ENCODE data around the gene CYP1A2. TPM values are rescaled to one million over a fixed set of nuclear protein-coding genes. Genes with fewer than 3 reads are reported as not detected.
A peak's percentile ranks its signal among the peaks of the same experiment; 100 is the strongest.
"Not testable (repeated sequence)": the region's sequence is repeated elsewhere in the genome, so short reads cannot be mapped to it uniquely, and the experiment has no call there.

Gene CYP1A2
- total and polyA plus RNA-seq, 11 donors = not detected

DNA sequence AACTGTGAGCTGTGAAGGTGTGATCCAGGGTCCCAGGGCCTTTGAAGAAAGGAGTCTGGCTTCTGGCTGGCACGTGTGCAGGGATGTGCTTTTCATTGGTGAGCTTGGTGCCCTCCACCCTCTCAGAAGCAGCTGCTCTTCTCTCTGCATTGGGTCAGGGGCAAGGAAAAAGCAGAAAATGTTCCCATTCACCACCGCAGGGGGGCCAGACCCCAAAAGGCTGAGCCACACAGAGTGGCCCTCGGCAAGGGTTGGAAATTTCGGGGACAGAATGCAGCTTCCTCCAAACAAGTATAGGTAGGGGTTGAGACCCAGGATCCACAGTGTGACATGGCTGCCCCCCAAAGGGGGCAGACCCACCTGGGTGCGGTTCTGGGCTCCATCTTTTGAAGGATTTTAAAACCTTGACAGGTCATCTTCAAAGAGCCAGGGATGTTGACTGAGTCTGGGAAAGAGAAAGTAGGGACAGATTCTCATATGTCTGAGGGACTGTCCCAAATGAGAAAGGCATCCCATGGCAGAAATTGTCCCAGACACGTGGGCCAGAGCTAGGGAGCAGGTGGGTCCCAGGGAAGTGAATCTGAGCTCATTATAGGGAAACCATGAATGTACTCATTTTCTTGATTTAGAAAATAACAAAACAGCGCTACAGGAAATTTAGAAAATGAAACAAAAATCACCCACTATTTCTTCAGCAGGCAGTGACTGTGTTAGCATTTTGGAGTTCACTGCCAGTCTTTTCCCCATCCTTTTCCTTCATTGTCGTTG is 36.0 kb downstream of the CYP1A2 start:
- DNase-seq (no peak), ATAC-seq (no peak)
- peak overlapping the region; percentile 49 to 98 (median 89) for H3K27ac ChIP-seq
- H3K36me3 ChIP-seq = peaks cover 0 to 3% (median 0%) of the 10 kb centered on the region in 9 donors
- peak overlapping the region in 7 of 12 donors; percentile 7 to 98 (median 77) for H3K4me3 ChIP-seq
- H3K27me3 ChIP-seq = no peaks in the 10 kb centered on the region
- intact Hi-C loops (cut with DNase I) = loop anchor here in 4 of 10 donors (5.0 kb wide), 3 partner anchors 53 to 153 kb away; partner anchors contain the start of gene COX5A (in 1 of the 4)
- TF ChIP-seq POLR2A (IDR thresholded peaks at IDR 0.05) = no peak
- TF ChIP-seq, protein P1, sequence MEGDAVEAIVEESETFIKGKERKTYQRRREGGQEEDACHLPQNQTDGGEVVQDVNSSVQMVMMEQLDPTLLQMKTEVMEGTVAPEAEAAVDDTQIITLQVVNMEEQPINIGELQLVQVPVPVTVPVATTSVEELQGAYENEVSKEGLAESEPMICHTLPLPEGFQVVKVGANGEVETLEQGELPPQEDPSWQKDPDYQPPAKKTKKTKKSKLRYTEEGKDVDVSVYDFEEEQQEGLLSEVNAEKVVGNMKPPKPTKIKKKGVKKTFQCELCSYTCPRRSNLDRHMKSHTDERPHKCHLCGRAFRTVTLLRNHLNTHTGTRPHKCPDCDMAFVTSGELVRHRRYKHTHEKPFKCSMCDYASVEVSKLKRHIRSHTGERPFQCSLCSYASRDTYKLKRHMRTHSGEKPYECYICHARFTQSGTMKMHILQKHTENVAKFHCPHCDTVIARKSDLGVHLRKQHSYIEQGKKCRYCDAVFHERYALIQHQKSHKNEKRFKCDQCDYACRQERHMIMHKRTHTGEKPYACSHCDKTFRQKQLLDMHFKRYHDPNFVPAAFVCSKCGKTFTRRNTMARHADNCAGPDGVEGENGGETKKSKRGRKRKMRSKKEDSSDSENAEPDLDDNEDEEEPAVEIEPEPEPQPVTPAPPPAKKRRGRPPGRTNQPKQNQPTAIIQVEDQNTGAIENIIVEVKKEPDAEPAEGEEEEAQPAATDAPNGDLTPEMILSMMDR (IDR thresholded peaks at IDR 0.05) = no peak
- H3K4me1 ChIP-seq = peaks cover 49 to 91% (median 81%) of the 10 kb centered on the region in 12 donors
- WGBS, 4 donors = 63 to 71% (median 67%) methylated on average over 8 of the region's 8 CpGs
- no peaks in the 10 kb centered on the region for H3K9me3 ChIP-seq

DNA sequence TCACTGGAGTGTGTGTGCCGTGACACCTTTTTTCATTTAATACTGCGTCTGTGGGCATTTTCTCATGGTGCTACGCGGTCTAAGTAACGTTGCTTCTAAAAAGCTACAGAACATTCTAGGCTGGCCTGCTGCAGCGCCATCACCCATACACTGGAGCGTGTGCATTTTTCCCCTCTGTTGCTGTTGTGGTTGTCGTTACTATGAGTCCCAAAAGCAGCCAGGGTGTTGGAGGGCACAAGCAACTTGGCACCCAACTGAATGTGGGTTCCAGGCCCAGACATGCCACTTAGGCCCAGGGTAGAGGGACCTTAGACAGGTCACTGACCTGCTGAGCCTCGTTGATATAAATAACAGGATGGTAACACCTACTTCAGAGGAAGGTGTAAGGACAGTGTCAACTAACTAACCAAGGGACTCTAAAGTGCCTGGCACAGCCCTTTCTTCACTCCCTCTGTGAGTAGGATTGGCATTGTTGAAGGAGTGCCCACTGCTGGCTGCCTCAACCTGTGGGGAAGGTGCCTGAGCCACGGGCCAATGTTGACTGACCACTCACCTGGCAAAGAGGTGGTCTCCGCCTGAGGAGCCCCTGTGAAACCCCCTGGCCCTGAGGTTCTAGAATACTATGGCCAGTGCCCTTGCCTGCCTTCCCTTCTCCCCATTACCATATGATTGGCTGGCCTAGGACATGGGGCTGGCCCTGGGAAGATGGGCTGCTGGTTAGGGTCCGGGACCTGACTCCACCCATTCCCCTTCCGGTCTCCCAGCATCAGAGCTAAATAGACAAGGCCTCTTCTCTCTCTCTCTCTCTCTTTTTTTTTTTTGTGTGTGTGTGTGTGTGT is 36.8 kb downstream of the CYP1A2 start:
- peaks cover 0 to 3% (median 0%) of the 10 kb centered on the region in 9 donors for H3K36me3 ChIP-seq
- peak overlapping the region in 3 of 12 donors; percentile 26 to 72 (median 31) for H3K4me3 ChIP-seq
- DNase-seq (peak in 1 of 5 donors; percentile 69), ATAC-seq (peak in 2 of 4 donors; percentile 4 to 39)
- TF ChIP-seq, protein P1 (IDR thresholded peaks at IDR 0.05) = no peak
- TF ChIP-seq POLR2A (IDR thresholded peaks at IDR 0.05) = no peak
- H3K9me3 ChIP-seq = no peaks in the 10 kb centered on the region
- peak overlapping the region; percentile 49 to 97 (median 88) for H3K27ac ChIP-seq
- 61 to 69% (median 68%) methylated on average over 12 to 13 of the region's 13 CpGs for WGBS, 4 donors
- H3K27me3 ChIP-seq = no peaks in the 10 kb centered on the region
- intact Hi-C loops (cut with DNase I) = no loop called here
- H3K4me1 ChIP-seq = peaks cover 57 to 93% (median 87%) of the 10 kb centered on the region in 12 donors

DNA sequence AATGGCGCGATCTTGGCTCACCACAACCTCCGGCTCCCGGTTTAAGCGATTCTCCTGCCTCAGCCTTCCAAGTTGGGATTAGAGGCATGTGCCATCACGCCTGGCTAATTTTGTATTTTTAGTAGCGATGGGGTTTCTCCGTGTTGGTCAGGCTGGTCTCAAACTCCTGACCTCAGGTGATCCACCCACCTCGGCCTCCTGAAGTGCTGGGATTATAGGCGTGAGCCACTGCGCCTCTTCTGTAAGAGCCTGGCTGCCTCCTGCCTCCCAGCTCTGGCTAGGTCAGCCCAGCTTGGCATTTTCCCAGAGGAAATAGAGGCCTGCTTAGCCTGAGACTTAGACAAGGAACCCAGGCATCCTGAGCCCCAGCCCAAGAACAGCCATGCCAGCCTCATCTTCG is 37.4 kb downstream of the CYP1A2 start:
- intact Hi-C loops (cut with DNase I); H3K9me3 ChIP-seq; H3K27me3 ChIP-seq; DNase-seq; H3K36me3 ChIP-seq; ATAC-seq: not testable (repeated sequence)
- WGBS, 4 donors = 44 to 62% (median 57%) methylated on average over 12 of the region's 12 CpGs
- peak overlapping the region in 2 of 12 donors; percentile 15 to 72 for H3K4me3 ChIP-seq
- H3K4me1 ChIP-seq = peaks cover 58 to 94% (median 90%) of the 10 kb centered on the region in 12 donors
- peak overlapping the region in 11 of 12 donors; percentile 67 to 97 (median 86) for H3K27ac ChIP-seq

DNA sequence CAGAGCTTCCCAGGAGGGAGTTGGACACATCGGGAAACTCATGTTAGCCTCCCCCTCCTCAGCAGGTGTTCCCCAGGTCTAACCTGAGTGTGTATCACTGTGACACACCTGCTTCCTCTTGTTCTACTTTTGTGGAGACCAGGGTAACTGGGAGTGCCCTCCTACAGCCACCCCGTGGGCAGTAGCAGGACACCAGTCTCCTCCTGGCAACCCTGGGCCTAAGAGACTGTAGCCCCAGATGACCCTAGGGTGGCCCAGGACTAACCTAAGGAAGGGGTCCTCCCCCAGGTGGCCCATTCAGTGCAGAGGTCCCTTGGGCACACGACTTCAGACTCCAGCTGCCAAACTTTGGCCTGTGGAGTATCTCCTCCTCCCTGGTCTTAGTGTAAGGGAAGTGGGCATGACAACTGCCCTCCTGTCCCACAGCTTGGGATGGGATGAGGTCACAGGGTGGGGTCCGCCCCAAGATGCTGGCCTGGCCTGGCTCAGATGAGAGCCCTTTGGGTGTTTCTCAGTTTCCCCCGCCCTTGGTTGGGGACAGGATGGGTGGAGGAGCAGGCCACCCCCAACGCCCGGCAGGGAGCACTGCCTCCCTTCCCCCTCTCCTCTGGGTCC is 38.0 kb downstream of the CYP1A2 start:
- intact Hi-C loops (cut with DNase I) = no loop called here
- WGBS, 4 donors = 27 to 62% (median 31%) methylated on average over 2 to 7 of the region's 7 CpGs
- H3K4me3 ChIP-seq = peak overlapping the region in 6 of 12 donors; percentile 1 to 72 (median 6)
- TF ChIP-seq, protein P1 (IDR thresholded peaks at IDR 0.05) = no peak
- TF ChIP-seq POLR2A (IDR thresholded peaks at IDR 0.05) = no peak
- H3K9me3 ChIP-seq = no peaks in the 10 kb centered on the region
- ATAC-seq (peak; percentile 4 to 35 (median 16)), DNase-seq (peak in 3 of 5 donors; percentile 65 to 77 (median 72))
- peaks cover 52 to 94% (median 90%) of the 10 kb centered on the region in 12 donors for H3K4me1 ChIP-seq
- H3K36me3 ChIP-seq = peaks cover 0 to 7% (median 0%) of the 10 kb centered on the region in 9 donors
- H3K27ac ChIP-seq = peak overlapping the region; percentile 42 to 97 (median 86)
- no peaks in the 10 kb centered on the region for H3K27me3 ChIP-seq
